ENCODE measurements around the gene SLC39A9. TPM values are rescaled to one million over a fixed set of nuclear protein-coding genes. Genes with fewer than 3 reads are reported as not detected.
A peak's percentile ranks its signal among the peaks of the same experiment; 100 is the strongest.
"Not testable (repeated sequence)": the region's sequence is repeated elsewhere in the genome, so short reads cannot be mapped to it uniquely, and the experiment has no call there.

Gene SLC39A9
- total and polyA plus RNA-seq, 2 experiments from 2014 or later = 23.7 to 36.8 TPM

GRCh38 chr14:69408331-69408960, 10.0 kb downstream of the SLC39A9 start:
- H3K36me3 ChIP-seq = no peaks in the 10 kb centered on the region
- H3K9me3 ChIP-seq (ENCODE audit: low read depth) = no peaks in the 10 kb centered on the region
- no peak for TF ChIP-seq CTCF (IDR thresholded peaks at IDR 0.05; ENCODE audit: low read depth, low read length)
- no peak for DNase-seq (ENCODE audit: low read depth in 1 of 2, low spot score in 1 of 2)
- no peak overlapping the region for H3K27ac ChIP-seq
- no peaks in the 10 kb centered on the region for H3K4me1 ChIP-seq (ENCODE audit: low read depth)
- no peak overlapping the region for H3K4me3 ChIP-seq
- H3K27me3 ChIP-seq = no peaks in the 10 kb centered on the region

GRCh38 chr14:69413483-69413882, 15.0 kb downstream of the SLC39A9 start:
- no peak for TF ChIP-seq CTCF (IDR thresholded peaks at IDR 0.05; ENCODE audit: low read depth, low read length)
- H3K9me3 ChIP-seq (ENCODE audit: low read depth) = no peaks in the 10 kb centered on the region
- H3K4me3 ChIP-seq = no peak overlapping the region
- no peak for DNase-seq (ENCODE audit: low read depth in 1 of 2, low spot score in 1 of 2)
- no peaks in the 10 kb centered on the region for H3K36me3 ChIP-seq
- H3K27ac ChIP-seq = no peak overlapping the region
- H3K27me3 ChIP-seq = no peaks in the 10 kb centered on the region
- no peaks in the 10 kb centered on the region for H3K4me1 ChIP-seq (ENCODE audit: low read depth)

- not testable (repeated sequence) for H3K27ac ChIP-seq; DNase-seq (ENCODE audit: low read depth in 1 of 2, low spot score in 1 of 2)
These were observed 17.6 kb downstream of the SLC39A9 start for GRCh38 chr14:69416087-69416486.

GRCh38 chr14:69423279-69423678, 24.8 kb downstream of the SLC39A9 start:
- H3K27ac ChIP-seq = no peak overlapping the region
- no peak overlapping the region for H3K4me3 ChIP-seq
- H3K27me3 ChIP-seq = no peaks in the 10 kb centered on the region
- H3K4me1 ChIP-seq (ENCODE audit: low read depth) = no peaks in the 10 kb centered on the region
- H3K9me3 ChIP-seq (ENCODE audit: low read depth) = no peaks in the 10 kb centered on the region
- peak in 1 of 2 donors; percentile 22 for DNase-seq (ENCODE audit: low read depth in 1 of 2, low spot score in 1 of 2)
- peaks cover 14% of the 10 kb centered on the region for H3K36me3 ChIP-seq
- no peak for TF ChIP-seq CTCF (IDR thresholded peaks at IDR 0.05; ENCODE audit: low read depth, low read length)

More at GRCh38 chr14:69416087-69416486, 17.6 kb downstream of the SLC39A9 start:
- not testable (repeated sequence) for H3K27me3 ChIP-seq; H3K9me3 ChIP-seq (ENCODE audit: low read depth); H3K4me3 ChIP-seq; H3K4me1 ChIP-seq (ENCODE audit: low read depth); H3K36me3 ChIP-seq

- Histone ChIP-seq H3K9me3 (ENCODE audit: low read depth) (no peaks in the 10 kb centered on the region), H3K27me3 (no peaks in the 10 kb centered on the region), H3K27ac (no peak overlapping the region), H3K4me3 (no peak overlapping the region), H3K4me1 (ENCODE audit: low read depth) (no peaks in the 10 kb centered on the region), H3K36me3 (peaks cover 14% of the 10 kb centered on the region)
- TF ChIP-seq CTCF (IDR thresholded peaks at IDR 0.05; ENCODE audit: low read depth, low read length) = no peak
- no peak for DNase-seq (ENCODE audit: low read depth in 1 of 2, low spot score in 1 of 2)
These were observed 25.8 kb downstream of the SLC39A9 start for GRCh38 chr14:69424149-69424923.

GRCh38 chr14:69427596-69427995, 29.1 kb downstream of the SLC39A9 start:
- no peak for TF ChIP-seq CTCF (IDR thresholded peaks at IDR 0.05; ENCODE audit: low read depth, low read length)
- Histone ChIP-seq H3K4me3 (no peak overlapping the region), H3K9me3 (ENCODE audit: low read depth) (no peaks in the 10 kb centered on the region), H3K27me3 (no peaks in the 10 kb centered on the region), H3K27ac (no peak overlapping the region), H3K36me3 (peaks cover 14% of the 10 kb centered on the region), H3K4me1 (ENCODE audit: low read depth) (no peaks in the 10 kb centered on the region)
- DNase-seq (ENCODE audit: low read depth in 1 of 2, low spot score in 1 of 2) = no peak

All from cardiac muscle cell (in vitro differentiated cells and primary cell).